ENCODE data around the gene SARM1.
A peak's percentile ranks its signal among the peaks of the same experiment; 100 is the strongest.

Gene SARM1

DNA sequence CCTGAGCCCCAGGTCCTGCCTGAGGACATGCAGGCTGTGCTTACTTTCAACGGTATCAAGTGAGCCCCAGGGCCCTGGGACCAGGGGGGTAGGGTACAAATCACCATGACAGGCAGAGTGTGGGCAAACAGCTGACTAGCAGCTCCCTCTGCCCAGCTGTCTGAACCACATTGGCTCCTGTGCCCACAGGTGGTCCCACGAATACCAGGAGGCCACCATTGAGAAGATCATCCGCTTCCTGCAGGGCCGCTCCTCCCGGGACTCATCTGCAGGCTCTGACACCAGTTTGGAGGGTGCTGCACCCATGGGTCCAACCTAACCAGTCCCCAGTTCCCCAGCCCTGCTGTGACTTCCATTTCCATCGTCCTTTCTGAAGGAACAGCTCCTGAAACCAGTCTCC is 24.5 kb downstream of the SARM1 start:
- 92 to 96% methylated on average over 6 of the region's 6 CpGs for WGBS, 2 experiments (ENCODE audit: insufficient coverage in 2 of 2)
- Histone ChIP-seq H3K4me3 (ENCODE audit: extremely low read depth, insufficient read depth, low read length, poor library complexity, severe bottlenecking) (no peak overlapping the region), H3K27ac (ENCODE audit: low read depth, low read length, severe bottlenecking) (no peak overlapping the region), H3K9me3 (ENCODE audit: control insufficient read depth, low read length) (peaks cover 5% of the 10 kb centered on the region), H3K36me3 (ENCODE audit: control insufficient read depth, insufficient read depth, low read length) (peaks cover 45% of the 10 kb centered on the region), H3K4me1 (ENCODE audit: control insufficient read depth, insufficient read depth, low read length, poor library complexity, severe bottlenecking) (peaks cover 54% of the 10 kb centered on the region)

DNA sequence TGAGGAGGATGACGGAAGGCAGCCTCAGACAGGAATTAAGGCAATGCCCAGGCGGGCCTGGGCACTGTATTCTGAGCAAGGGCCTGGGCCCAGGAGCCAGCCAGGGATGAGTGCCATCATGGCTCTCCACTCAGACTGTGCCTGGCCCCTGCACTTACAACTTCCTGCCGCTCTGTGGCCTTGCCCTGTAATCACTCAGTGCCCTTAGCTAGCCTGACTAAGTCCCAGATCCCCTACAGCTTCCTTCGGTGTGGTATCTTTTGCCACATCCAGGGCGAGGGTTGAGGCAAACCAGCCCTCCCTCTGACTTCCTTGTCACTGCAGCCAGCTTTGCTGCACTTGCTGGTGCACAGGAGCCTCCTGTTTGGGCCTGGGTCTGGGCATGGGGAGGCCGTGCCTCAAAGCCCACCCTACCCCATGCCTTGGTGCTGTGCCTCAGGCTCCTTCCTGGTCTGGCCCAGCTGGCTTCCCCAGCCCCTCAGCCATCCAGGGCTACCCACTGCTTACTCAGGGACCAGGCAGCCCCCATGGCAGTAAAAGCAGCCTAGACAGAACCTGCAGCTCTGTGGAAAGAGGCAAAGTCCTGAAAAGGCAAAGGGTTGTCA is 25.2 kb downstream of the SARM1 start:
- H3K36me3 ChIP-seq (ENCODE audit: control insufficient read depth, insufficient read depth, low read length): peaks cover 38% of the 10 kb centered on the region
- H3K4me1 ChIP-seq (ENCODE audit: control insufficient read depth, insufficient read depth, low read length, poor library complexity, severe bottlenecking): peaks cover 54% of the 10 kb centered on the region
- no peaks in the 10 kb centered on the region for H3K9me3 ChIP-seq (ENCODE audit: control insufficient read depth, low read length)
- no peak overlapping the region for H3K4me3 ChIP-seq (ENCODE audit: extremely low read depth, insufficient read depth, low read length, poor library complexity, severe bottlenecking)
- 66 to 75% methylated on average over 3 to 6 of the region's 6 CpGs for WGBS, 2 experiments (ENCODE audit: insufficient coverage in 2 of 2)
- peak overlapping the region; percentile 36 for H3K27ac ChIP-seq (ENCODE audit: low read depth, low read length, severe bottlenecking)

DNA sequence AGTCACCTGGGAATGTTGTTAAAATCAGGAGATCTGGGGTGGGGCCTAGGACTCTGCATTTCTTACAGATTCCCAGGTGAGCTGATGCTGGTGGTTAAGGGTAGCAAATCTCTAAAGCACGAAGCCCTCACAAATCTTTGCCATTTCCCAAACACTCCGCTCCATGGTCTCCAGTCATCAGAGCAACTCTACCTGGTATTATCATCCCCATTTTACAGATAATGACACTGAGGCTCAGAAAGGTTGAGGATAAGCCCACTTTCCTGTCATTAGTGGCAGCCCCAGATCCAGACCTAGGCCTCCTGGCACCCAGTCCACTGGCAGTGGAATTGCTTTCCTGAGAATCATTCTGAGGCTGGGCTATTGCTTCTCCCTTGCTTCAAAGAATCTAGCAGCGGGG is 25.8 kb downstream of the SARM1 start:
- WGBS, 2 experiments (ENCODE audit: insufficient coverage in 2 of 2): 94 to 100% methylated on average over 2 to 3 of the region's 3 CpGs
- peaks cover 36% of the 10 kb centered on the region for H3K36me3 ChIP-seq (ENCODE audit: control insufficient read depth, insufficient read depth, low read length)
- H3K4me1 ChIP-seq (ENCODE audit: control insufficient read depth, insufficient read depth, low read length, poor library complexity, severe bottlenecking): peaks cover 51% of the 10 kb centered on the region
- no peak overlapping the region for H3K4me3 ChIP-seq (ENCODE audit: extremely low read depth, insufficient read depth, low read length, poor library complexity, severe bottlenecking)
- peak overlapping the region; percentile 36 for H3K27ac ChIP-seq (ENCODE audit: low read depth, low read length, severe bottlenecking)
- H3K9me3 ChIP-seq (ENCODE audit: control insufficient read depth, low read length): no peaks in the 10 kb centered on the region

DNA sequence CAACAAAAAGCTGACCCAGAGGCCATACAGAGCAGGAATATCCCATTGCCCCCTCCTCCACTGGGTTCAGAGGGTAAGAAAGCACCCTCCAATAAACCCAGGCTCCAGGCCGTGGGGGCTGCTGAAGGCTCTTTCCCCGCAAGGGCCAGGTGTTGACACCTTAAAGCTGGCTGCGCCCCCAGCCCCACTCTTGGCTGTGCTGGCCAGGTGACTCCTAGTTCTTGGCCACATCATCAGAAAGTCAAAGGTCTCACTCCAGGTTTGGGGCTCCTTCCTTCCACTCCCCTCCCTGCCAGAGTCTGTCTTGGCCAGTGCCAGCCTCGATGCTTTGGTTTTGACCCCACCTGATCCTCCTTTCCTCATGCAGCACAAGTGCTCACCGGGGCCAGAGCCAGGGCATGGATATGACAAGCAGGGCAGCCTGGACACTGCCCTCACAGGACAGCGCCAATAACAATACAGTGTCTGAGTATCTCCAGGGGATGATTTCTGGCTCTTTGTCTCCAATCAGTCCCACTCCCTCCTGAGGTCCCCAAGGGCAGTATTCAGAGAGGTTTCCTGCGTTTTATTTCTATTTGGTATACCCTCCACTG is 26.3 kb downstream of the SARM1 start:
- no peaks in the 10 kb centered on the region for H3K9me3 ChIP-seq (ENCODE audit: control insufficient read depth, low read length)
- H3K4me1 ChIP-seq (ENCODE audit: control insufficient read depth, insufficient read depth, low read length, poor library complexity, severe bottlenecking): peaks cover 51% of the 10 kb centered on the region
- peaks cover 35% of the 10 kb centered on the region for H3K36me3 ChIP-seq (ENCODE audit: control insufficient read depth, insufficient read depth, low read length)
- H3K4me3 ChIP-seq (ENCODE audit: extremely low read depth, insufficient read depth, low read length, poor library complexity, severe bottlenecking): no peak overlapping the region
- H3K27ac ChIP-seq (ENCODE audit: low read depth, low read length, severe bottlenecking): peak overlapping the region; percentile 23
- 86 to 90% methylated on average over 6 to 7 of the region's 7 CpGs for WGBS, 2 experiments (ENCODE audit: insufficient coverage in 2 of 2)

DNA sequence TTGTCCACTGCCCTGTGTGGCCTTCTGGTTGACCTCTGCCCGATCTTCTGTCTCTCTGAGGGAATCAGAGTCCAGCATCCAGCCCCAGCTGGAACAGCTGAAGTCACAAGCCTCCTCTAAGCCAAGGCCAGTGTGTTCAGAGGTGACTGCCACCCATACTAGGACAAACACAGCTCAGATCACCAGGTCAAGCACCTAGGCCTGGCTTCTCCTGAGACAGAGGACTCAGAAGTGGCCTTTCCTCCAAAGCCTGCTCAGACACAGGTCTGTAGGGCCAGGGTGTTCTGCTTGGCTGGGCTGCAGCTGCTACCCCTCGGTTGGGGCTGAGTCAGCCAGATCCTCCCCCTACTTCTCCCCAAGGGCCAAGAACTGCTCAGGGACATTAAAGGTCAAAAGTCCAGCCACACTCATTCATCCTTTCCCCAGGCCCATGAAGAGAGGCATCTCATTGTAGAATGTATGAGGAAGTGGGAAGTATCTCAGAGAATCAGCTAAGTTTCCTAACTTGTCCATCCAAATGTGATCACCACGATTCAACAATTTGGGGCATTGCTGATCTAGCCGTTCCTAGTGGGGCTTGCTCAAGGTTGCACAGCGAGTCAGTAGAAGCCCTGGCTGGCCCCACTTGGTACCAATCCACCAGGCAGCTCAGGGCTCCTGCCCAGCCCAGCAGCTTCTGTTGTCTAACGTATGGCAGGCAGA is 26.9 kb downstream of the SARM1 start:
- H3K27ac ChIP-seq (ENCODE audit: low read depth, low read length, severe bottlenecking): peak overlapping the region; percentile 23

DNA sequence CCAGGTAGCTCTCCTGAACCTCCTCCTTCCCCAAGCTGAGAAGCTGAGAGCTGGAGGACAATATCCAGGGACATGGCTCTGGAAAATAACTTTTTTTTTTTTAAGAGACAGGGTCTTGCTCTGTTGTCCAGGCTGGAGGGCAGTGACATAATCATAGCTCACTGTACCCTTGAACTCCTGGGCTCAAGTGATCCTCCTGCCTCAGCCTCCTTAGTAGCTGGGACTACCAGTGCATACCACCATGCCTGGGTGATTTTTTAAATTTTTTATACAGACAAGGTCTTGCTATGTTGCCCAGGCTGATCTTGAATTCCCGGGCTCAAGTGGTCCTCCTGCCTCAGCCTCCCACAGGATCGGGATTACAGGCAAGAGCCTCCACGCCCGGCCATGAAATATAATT is 28.3 kb downstream of the SARM1 start:
- Histone ChIP-seq H3K36me3 (ENCODE audit: control insufficient read depth, insufficient read depth, low read length) (peaks cover 27% of the 10 kb centered on the region), H3K9me3 (ENCODE audit: control insufficient read depth, low read length) (no peaks in the 10 kb centered on the region), H3K4me1 (ENCODE audit: control insufficient read depth, insufficient read depth, low read length, poor library complexity, severe bottlenecking) (peaks cover 36% of the 10 kb centered on the region), H3K27ac (ENCODE audit: low read depth, low read length, severe bottlenecking) (no peak overlapping the region), H3K4me3 (ENCODE audit: extremely low read depth, insufficient read depth, low read length, poor library complexity, severe bottlenecking) (no peak overlapping the region)
- WGBS, 2 experiments (ENCODE audit: insufficient coverage in 2 of 2): 90 to 100% methylated on average over 2 to 4 of the region's 4 CpGs

More for the DNA sequence above, 26.9 kb downstream of the SARM1 start:
- H3K4me1 ChIP-seq (ENCODE audit: control insufficient read depth, insufficient read depth, low read length, poor library complexity, severe bottlenecking): peaks cover 50% of the 10 kb centered on the region
- no peak overlapping the region for H3K4me3 ChIP-seq (ENCODE audit: extremely low read depth, insufficient read depth, low read length, poor library complexity, severe bottlenecking)
- H3K36me3 ChIP-seq (ENCODE audit: control insufficient read depth, insufficient read depth, low read length): peaks cover 29% of the 10 kb centered on the region
- no peaks in the 10 kb centered on the region for H3K9me3 ChIP-seq (ENCODE audit: control insufficient read depth, low read length)
- 94 to 98% methylated on average over 5 to 6 of the region's 6 CpGs for WGBS, 2 experiments (ENCODE audit: insufficient coverage in 2 of 2)

DNA sequence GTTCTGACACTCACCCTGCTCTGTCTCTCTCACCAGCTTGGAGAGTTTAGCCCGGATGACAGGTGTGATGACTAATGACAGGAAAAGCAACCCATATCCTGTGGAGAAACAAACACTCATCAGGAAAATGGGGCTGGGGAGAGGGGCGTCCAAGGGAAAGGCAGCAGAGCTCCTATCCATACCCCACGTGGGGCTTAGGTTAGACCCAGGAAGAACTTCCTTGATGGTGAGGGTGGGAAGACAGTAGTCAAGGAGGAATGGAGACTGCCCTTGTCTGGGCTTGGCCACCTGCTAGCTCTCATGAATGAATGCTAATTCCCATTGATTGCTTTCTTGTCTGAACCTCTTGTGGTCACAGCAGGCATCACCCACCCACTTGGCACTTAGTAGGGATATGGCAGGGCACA is 30.7 kb downstream of the SARM1 start:
- no peak overlapping the region for H3K4me3 ChIP-seq (ENCODE audit: extremely low read depth, insufficient read depth, low read length, poor library complexity, severe bottlenecking)
- no peaks in the 10 kb centered on the region for H3K9me3 ChIP-seq (ENCODE audit: control insufficient read depth, low read length)
- peaks cover 5% of the 10 kb centered on the region for H3K36me3 ChIP-seq (ENCODE audit: control insufficient read depth, insufficient read depth, low read length)
- no peak overlapping the region for H3K27ac ChIP-seq (ENCODE audit: low read depth, low read length, severe bottlenecking)
- no CpG with 5 or more reads among the region's 3 CpGs for WGBS, 2 experiments (ENCODE audit: insufficient coverage in 2 of 2)
- peaks cover 19% of the 10 kb centered on the region for H3K4me1 ChIP-seq (ENCODE audit: control insufficient read depth, insufficient read depth, low read length, poor library complexity, severe bottlenecking)

DNA sequence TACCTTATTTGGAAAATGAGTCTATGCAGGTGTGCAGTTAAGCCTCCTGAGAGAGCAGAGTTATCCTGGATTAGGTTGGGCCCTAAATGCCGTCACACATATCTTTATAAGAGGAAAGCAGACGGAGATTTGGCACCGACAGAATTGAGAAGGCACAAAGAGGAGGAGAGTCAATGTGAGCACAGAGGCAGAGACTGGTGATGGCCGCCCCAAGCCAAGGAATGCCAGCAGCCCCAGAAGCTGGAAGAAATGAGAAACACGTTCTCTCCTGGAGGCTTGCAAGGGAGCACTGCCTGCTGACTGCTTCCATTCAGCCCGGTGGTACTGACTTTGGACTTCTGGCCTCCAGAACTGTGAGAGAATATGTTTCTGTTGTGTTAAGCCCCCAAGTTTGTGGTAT is 31.4 kb downstream of the SARM1 start:
- peaks cover 21% of the 10 kb centered on the region for H3K4me1 ChIP-seq (ENCODE audit: control insufficient read depth, insufficient read depth, low read length, poor library complexity, severe bottlenecking)
- no peak overlapping the region for H3K27ac ChIP-seq (ENCODE audit: low read depth, low read length, severe bottlenecking)
- no peaks in the 10 kb centered on the region for H3K9me3 ChIP-seq (ENCODE audit: control insufficient read depth, low read length)
- peaks cover 5% of the 10 kb centered on the region for H3K36me3 ChIP-seq (ENCODE audit: control insufficient read depth, insufficient read depth, low read length)
- no peak overlapping the region for H3K4me3 ChIP-seq (ENCODE audit: extremely low read depth, insufficient read depth, low read length, poor library complexity, severe bottlenecking)
- WGBS, 2 experiments (ENCODE audit: insufficient coverage in 2 of 2): 78 to 80% methylated on average over 5 to 6 of the region's 6 CpGs

DNA sequence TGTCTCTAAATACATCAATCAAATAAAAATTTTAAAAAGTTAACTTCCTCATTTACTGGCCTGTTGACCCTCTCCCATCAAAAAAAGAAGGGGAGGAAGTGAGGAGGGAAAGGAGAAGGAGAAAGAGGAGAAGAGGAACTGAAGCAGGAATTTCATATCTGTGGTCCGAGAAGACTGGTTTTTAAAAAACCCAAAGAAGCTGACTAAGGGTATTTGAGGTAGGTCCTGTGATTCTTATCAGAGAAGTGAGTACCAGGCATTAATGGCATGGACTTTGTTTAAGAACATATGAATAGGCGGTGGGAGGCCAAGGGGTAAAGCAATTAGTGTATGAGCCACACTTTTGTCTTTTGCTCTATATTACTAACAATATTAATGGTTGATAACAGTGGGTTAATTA is 32.5 kb downstream of the SARM1 start:
- peaks cover 5% of the 10 kb centered on the region for H3K36me3 ChIP-seq (ENCODE audit: control insufficient read depth, insufficient read depth, low read length)
- no peaks in the 10 kb centered on the region for H3K9me3 ChIP-seq (ENCODE audit: control insufficient read depth, low read length)
- no peak overlapping the region for H3K27ac ChIP-seq (ENCODE audit: low read depth, low read length, severe bottlenecking)
- peaks cover 17% of the 10 kb centered on the region for H3K4me1 ChIP-seq (ENCODE audit: control insufficient read depth, insufficient read depth, low read length, poor library complexity, severe bottlenecking)
- H3K4me3 ChIP-seq (ENCODE audit: extremely low read depth, insufficient read depth, low read length, poor library complexity, severe bottlenecking): no peak overlapping the region
- 90 to 100% methylated on average over 1 to 2 of the region's 2 CpGs for WGBS, 2 experiments (ENCODE audit: insufficient coverage in 2 of 2)

DNA sequence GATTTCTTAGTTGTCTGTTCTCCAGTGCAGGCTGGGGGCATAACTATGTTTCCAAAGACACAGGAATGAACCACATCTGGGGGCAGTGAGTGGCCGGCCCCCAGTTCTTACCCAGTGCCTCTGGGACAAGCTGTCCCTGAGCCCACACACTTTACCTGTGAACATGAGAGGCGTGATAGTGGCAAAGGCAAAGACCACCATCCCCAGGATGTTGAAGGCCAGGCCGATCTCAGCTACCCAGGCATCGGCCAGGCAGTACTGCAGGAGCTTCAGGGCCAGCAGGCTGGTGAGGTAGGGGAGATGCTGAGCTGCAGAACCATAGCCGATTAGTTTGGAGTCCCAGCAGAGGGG is 32.9 kb downstream of the SARM1 start:
- peaks cover 5% of the 10 kb centered on the region for H3K36me3 ChIP-seq (ENCODE audit: control insufficient read depth, insufficient read depth, low read length)
- WGBS, 2 experiments (ENCODE audit: insufficient coverage in 2 of 2): 93 to 94% methylated on average over 5 of the region's 5 CpGs
- no peaks in the 10 kb centered on the region for H3K9me3 ChIP-seq (ENCODE audit: control insufficient read depth, low read length)
- H3K4me1 ChIP-seq (ENCODE audit: control insufficient read depth, insufficient read depth, low read length, poor library complexity, severe bottlenecking): peaks cover 17% of the 10 kb centered on the region
- no peak overlapping the region for H3K4me3 ChIP-seq (ENCODE audit: extremely low read depth, insufficient read depth, low read length, poor library complexity, severe bottlenecking)
- no peak overlapping the region for H3K27ac ChIP-seq (ENCODE audit: low read depth, low read length, severe bottlenecking)
